IMR-90 (cell line): ENCODE results near the gene DYNLL2.

Source experiments
- CTCF ChIP-seq: conservative IDR thresholded peaks from 2 replicates; pipeline ENCODE4 v1.5.1; 2012; ENCODE audit warnings: mild to moderate bottlenecking, low read depth, low read length, improper control_type of control experiment
- RFX5 ChIP-seq: IDR thresholded peaks from 2 replicates; pipeline ENCODE4 v1.8.0; 2012; ENCODE audit warnings: low read depth, mild to moderate bottlenecking, low read length, moderate library complexity

DNA sequence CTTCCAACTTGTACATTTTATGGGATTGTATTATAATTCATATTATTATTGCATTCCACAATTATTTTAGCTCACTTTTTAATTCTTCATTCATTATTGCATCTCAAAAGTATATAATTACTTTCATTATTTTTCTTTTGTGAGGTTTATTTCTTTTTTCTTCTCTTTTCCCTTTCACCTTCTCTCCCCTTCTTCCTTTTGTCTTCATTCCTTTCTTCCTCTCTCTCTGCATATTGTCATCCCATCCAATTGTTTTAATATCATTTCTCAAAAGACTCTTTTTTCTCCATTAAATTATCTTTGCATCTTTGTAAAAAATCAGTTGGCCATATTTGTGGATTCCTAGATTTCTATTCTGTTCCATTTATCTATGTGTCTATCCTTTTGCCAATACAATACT, 17.3 kb downstream of the DYNLL2 start:
- TF ChIP-seq CTCF (no peak), RFX5 (no peak)
